Urinary bladder (tissue), 4 donors: ENCODE data around the gene SEPTIN5. TPM values are rescaled to one million over a fixed set of nuclear protein-coding genes. Genes with fewer than 3 reads are reported as not detected.

Source experiments
- DNase-seq: peaks from one replicate; pipeline ENCODE4 v3.0.0-alpha.2; 2015; ENCODE audit errors: extremely low spot score
- H3K27ac ChIP-seq: one replicate; pipeline ENCODE4 v1.5.1; 2013; ENCODE audit warnings: low read depth, mild to moderate bottlenecking, moderate library complexity
- H3K36me3 ChIP-seq: one replicate; pipeline ENCODE4 v1.6.1; 2013; ENCODE audit warnings: mild to moderate bottlenecking, moderate library complexity; ENCODE audit not compliant: insufficient read depth
- H3K4me1 ChIP-seq: one replicate; pipeline ENCODE4 v1.6.1; 2013; ENCODE audit warnings: mild to moderate bottlenecking, moderate library complexity; ENCODE audit not compliant: insufficient read depth
- H3K4me3 ChIP-seq: one replicate; pipeline ENCODE4 v1.5.1; 2013; ENCODE audit warnings: low read depth, low read length
- WGBS: extraction: QIAGEN DNeasy Blood & Tissue Kit; methylation state at CpG from one replicate; pipeline ENCODE4 v1.1.7; 2013; 5-methylcytosine and 5-hydroxymethylcytosine counted together
- polyA plus RNA-seq: library from polyadenylated mRNA; stranded (reverse); fragments of 200-250 nt; gene quantifications from one replicate; pipeline ENCODE4 v1.2.3, GENCODE V29; 2013
- total RNA-seq: library from RNA; depleted of rRNA; stranded (reverse); fragments of >200 nt; gene quantifications from one replicate; pipeline ENCODE4 v1.2.3, GENCODE V29; 2014
- donor health status: healthy with polysubstance abuse.
- donor health status: healthy.

The SEPTIN5 gene
- total and polyA plus RNA-seq, 2 donors: 20.9 to 25.6 TPM

GRCh38 chr22:19745155-19746101, 31.1 kb downstream of the SEPTIN5 start:
- DNase-seq: no peak
- Histone ChIP-seq H3K4me3 (no peak overlapping the region), H3K36me3 (no peaks in the 10 kb centered on the region), H3K27ac (no peak overlapping the region), H3K4me1 (no peaks in the 10 kb centered on the region)
- WGBS: 61% methylated on average over 24 of the region's 24 CpGs

GRCh38 chr22:19746726-19747125, 32.4 kb downstream of the SEPTIN5 start:
- H3K4me3 ChIP-seq: no peak overlapping the region
- DNase-seq: no peak
- H3K36me3 ChIP-seq: no peaks in the 10 kb centered on the region
- WGBS: 90% methylated on average over 13 of the region's 13 CpGs
- no peak overlapping the region for H3K27ac ChIP-seq
- H3K4me1 ChIP-seq: no peaks in the 10 kb centered on the region

- WGBS: 81% methylated on average over 12 of the region's 12 CpGs
- DNase-seq: no peak
- H3K27ac ChIP-seq: no peak overlapping the region
- H3K4me1 ChIP-seq: no peaks in the 10 kb centered on the region
- no peaks in the 10 kb centered on the region for H3K36me3 ChIP-seq
- H3K4me3 ChIP-seq: no peak overlapping the region
These were observed 33.2 kb downstream of the SEPTIN5 start for GRCh38 chr22:19747551-19747950.

- WGBS: 85% methylated on average over 4 of the region's 4 CpGs
- no peaks in the 10 kb centered on the region for H3K4me1 ChIP-seq
- H3K36me3 ChIP-seq: no peaks in the 10 kb centered on the region
- no peak overlapping the region for H3K27ac ChIP-seq
- DNase-seq: no peak
- no peak overlapping the region for H3K4me3 ChIP-seq
These were observed 33.8 kb downstream of the SEPTIN5 start for GRCh38 chr22:19748139-19748538.

GRCh38 chr22:19748991-19749664, 34.8 kb downstream of the SEPTIN5 start:
- DNase-seq: no peak
- WGBS: 72% methylated on average over 15 of the region's 15 CpGs
- Histone ChIP-seq H3K36me3 (no peaks in the 10 kb centered on the region), H3K4me3 (no peak overlapping the region), H3K27ac (no peak overlapping the region), H3K4me1 (no peaks in the 10 kb centered on the region)

- Histone ChIP-seq H3K4me1 (no peaks in the 10 kb centered on the region), H3K27ac (no peak overlapping the region), H3K36me3 (no peaks in the 10 kb centered on the region), H3K4me3 (no peak overlapping the region)
- WGBS: 84% methylated on average over 12 of the region's 12 CpGs
- no peak for DNase-seq
These were observed 35.6 kb downstream of the SEPTIN5 start for GRCh38 chr22:19749876-19750275.

- H3K4me1 ChIP-seq: no peaks in the 10 kb centered on the region
- WGBS: 54% methylated on average over 27 of the region's 27 CpGs
- no peak for DNase-seq
- H3K27ac ChIP-seq: no peak overlapping the region
- H3K4me3 ChIP-seq: no peak overlapping the region
- H3K36me3 ChIP-seq: no peaks in the 10 kb centered on the region
These were observed 36.5 kb downstream of the SEPTIN5 start for GRCh38 chr22:19750507-19751490.

GRCh38 chr22:19751497-19752245, 37.4 kb downstream of the SEPTIN5 start:
- Histone ChIP-seq H3K27ac (no peak overlapping the region), H3K4me3 (no peak overlapping the region), H3K36me3 (no peaks in the 10 kb centered on the region), H3K4me1 (no peaks in the 10 kb centered on the region)
- WGBS: 89% methylated on average over 14 of the region's 14 CpGs
- DNase-seq: no peak

GRCh38 chr22:19753090-19753842, 39.0 kb downstream of the SEPTIN5 start:
- no peak overlapping the region for H3K27ac ChIP-seq
- DNase-seq: no peak
- H3K4me1 ChIP-seq: no peaks in the 10 kb centered on the region
- H3K4me3 ChIP-seq: no peak overlapping the region
- WGBS: 86% methylated on average over 10 of the region's 10 CpGs
- H3K36me3 ChIP-seq: no peaks in the 10 kb centered on the region

GRCh38 chr22:19753996-19754700, 39.8 kb downstream of the SEPTIN5 start:
- no peak overlapping the region for H3K27ac ChIP-seq
- DNase-seq: no peak
- H3K4me1 ChIP-seq: no peaks in the 10 kb centered on the region
- no peaks in the 10 kb centered on the region for H3K36me3 ChIP-seq
- WGBS: 66% methylated on average over 14 of the region's 14 CpGs
- H3K4me3 ChIP-seq: no peak overlapping the region

GRCh38 chr22:19754701-19755144, 40.4 kb downstream of the SEPTIN5 start:
- no peak for DNase-seq
- 27% methylated on average over 14 of the region's 14 CpGs for WGBS
- Histone ChIP-seq H3K4me3 (no peak overlapping the region), H3K4me1 (no peaks in the 10 kb centered on the region), H3K36me3 (no peaks in the 10 kb centered on the region), H3K27ac (no peak overlapping the region)
